Bone marrow (tissue), 2 donors: ENCODE results near the gene CNTNAP3.
"Not testable (repeated sequence)": the region's sequence is repeated elsewhere in the genome, so short reads cannot be mapped to it uniquely, and the experiment has no call there.

Experiments
- DNase-seq, 2 donors: peaks; one replicate each; lab custom pipeline; 2025; lab: John Stamatoyannopoulos, UW

The CNTNAP3 gene

GRCh38 chr9:39073537-39073936 lies 214.4 kb downstream of the CNTNAP3 start:
- not testable (repeated sequence) for DNase-seq

GRCh38 chr9:39067683-39068082 lies 220.3 kb downstream of the CNTNAP3 start:
- not testable (repeated sequence) for DNase-seq

- not testable (repeated sequence) for DNase-seq
These were observed 225.0 kb downstream of the CNTNAP3 start for GRCh38 chr9:39062966-39063365.

DNA sequence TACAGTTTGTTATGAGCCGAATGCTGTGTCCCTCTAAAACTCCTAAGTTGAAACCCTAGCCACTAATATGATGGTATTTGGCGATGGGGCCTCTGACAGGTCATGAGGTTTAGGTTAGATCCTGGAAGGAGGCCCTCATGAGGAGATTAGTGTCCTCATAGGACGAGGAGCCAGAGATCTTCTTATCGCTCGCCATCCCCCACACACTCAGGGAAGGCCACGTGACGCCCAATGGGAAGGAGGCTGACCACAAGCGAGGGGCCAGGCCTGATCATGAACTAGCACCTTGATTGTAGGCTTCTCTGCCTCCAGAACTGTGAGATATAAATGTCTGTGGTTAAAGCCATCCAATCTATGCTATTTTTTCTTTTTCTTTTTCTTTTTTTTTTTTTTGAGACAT lies 233.5 kb downstream of the CNTNAP3 start:
- not testable (repeated sequence) for DNase-seq

GRCh38 chr9:39046833-39047232 lies 241.1 kb downstream of the CNTNAP3 start:
- not testable (repeated sequence) for DNase-seq

GRCh38 chr9:39042352-39042803 lies 245.6 kb downstream of the CNTNAP3 start:
- not testable (repeated sequence) for DNase-seq

GRCh38 chr9:39041774-39042173 lies 246.2 kb downstream of the CNTNAP3 start:
- DNase-seq = not testable (repeated sequence)

DNA sequence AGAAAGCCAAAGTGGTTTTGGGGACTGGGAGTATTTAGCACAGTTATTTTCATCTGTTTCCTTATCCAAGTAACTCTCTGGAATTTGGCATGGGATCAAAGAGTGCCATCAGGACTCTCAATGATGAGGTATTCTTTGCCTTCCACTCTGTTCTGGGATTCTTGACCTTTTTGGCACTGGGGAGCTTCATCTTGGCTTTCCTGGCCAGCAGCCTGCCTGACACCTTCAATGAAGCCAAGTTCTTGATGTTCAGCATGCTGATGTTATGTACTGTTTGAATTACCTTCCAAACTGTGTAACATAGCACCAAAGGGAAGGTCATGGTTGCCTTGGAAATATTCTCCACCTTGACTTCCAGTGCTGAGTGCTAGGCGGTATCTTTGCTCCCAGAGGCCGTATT lies 248.8 kb downstream of the CNTNAP3 start:
- not testable (repeated sequence) for DNase-seq

DNA sequence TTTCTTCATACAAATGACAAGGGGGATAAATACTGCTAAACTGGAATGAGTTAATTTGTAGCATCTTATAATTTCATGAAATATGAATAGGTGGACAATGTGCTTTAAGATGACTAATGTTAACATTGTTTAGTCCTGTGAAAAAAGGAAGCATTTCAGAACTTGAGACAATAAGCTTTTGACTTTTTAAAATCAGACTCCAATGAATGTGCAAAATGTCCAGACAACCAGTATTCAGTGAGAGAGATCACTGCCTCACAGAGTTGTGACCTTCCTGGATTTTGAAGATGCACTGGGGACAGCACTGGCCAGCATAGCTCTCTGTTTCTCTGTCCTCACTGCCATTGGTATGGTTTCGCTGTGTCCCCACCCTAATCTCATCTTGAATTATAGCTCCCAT lies 249.7 kb downstream of the CNTNAP3 start:
- DNase-seq = not testable (repeated sequence)

DNA sequence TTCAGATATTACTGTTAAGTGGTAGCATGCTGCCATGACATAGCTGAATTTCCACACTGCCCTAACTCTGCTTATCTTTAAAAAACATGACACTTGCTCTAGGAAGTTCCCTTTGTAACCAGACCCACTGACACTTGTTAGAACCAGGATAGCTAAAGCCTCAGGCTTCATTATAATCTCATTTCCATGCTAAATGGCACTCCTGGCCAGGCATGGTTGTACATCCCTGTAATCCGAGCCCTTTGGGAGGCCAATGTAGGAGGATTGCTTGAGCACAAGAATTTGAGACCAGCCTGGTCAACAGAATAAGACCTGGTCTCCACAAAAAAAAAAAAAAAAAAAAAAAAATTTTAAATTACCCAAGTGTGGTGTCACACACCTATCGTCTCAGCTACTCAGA lies 254.1 kb downstream of the CNTNAP3 start:
- not testable (repeated sequence) for DNase-seq

GRCh38 chr9:39030204-39031019 lies 257.6 kb downstream of the CNTNAP3 start:
- not testable (repeated sequence) for DNase-seq

GRCh38 chr9:39028855-39029254 lies 259.1 kb downstream of the CNTNAP3 start:
- not testable (repeated sequence) for DNase-seq

- DNase-seq = not testable (repeated sequence)
These were observed 259.8 kb downstream of the CNTNAP3 start for GRCh38 chr9:39028168-39028567.

- DNase-seq = not testable (repeated sequence)
These were observed 261.9 kb downstream of the CNTNAP3 start for GRCh38 chr9:39025911-39026588.
